ENCODE measurements around the gene SORT1. TPM values are rescaled to one million over a fixed set of nuclear protein-coding genes. Genes with fewer than 3 reads are reported as not detected.

SORT1 gene
- total RNA-seq, 4 donors from 2014 or later: 145 to 199 (median 189) TPM

- H3K9me3 ChIP-seq: no peaks in the 10 kb centered on the region
- peaks cover 0 to 56% (median 0%) of the 10 kb centered on the region in 3 donors for H3K36me3 ChIP-seq
These were observed 125.5 kb downstream of the SORT1 start for GRCh38 chr1:109272021-109272799.

DNA sequence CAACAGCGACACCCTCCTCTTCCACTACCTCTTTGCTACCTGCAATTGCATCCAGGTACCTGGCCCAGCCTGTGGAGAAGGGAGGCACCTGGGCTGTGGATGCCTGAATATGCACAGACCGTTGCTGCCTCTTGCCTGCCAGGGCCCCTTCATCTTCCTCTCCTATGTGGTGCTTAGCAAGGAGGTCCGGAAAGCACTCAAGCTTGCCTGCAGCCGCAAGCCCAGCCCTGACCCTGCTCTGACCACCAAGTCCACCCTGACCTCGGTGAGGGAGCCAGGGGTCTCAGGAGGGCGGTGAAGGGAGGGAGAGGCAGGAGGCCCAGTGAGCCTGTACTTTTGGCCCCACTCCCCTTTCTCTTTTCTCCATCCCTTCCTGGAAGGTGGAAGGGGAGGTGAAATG lies 126.3 kb downstream of the SORT1 start:
- peaks cover 0 to 42% (median 24%) of the 10 kb centered on the region in 4 donors for H3K4me1 ChIP-seq
- no peaks in the 10 kb centered on the region for H3K27me3 ChIP-seq
- TF ChIP-seq POLR2A (IDR thresholded peaks at IDR 0.05) (no peak), EP300 (IDR thresholded peaks at IDR 0.05) (no peak)
- TF ChIP-seq, protein P1, sequence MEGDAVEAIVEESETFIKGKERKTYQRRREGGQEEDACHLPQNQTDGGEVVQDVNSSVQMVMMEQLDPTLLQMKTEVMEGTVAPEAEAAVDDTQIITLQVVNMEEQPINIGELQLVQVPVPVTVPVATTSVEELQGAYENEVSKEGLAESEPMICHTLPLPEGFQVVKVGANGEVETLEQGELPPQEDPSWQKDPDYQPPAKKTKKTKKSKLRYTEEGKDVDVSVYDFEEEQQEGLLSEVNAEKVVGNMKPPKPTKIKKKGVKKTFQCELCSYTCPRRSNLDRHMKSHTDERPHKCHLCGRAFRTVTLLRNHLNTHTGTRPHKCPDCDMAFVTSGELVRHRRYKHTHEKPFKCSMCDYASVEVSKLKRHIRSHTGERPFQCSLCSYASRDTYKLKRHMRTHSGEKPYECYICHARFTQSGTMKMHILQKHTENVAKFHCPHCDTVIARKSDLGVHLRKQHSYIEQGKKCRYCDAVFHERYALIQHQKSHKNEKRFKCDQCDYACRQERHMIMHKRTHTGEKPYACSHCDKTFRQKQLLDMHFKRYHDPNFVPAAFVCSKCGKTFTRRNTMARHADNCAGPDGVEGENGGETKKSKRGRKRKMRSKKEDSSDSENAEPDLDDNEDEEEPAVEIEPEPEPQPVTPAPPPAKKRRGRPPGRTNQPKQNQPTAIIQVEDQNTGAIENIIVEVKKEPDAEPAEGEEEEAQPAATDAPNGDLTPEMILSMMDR (IDR thresholded peaks at IDR 0.05): no peak
- peaks cover 0 to 62% (median 0%) of the 10 kb centered on the region in 3 donors for H3K36me3 ChIP-seq
- H3K4me3 ChIP-seq: no peak overlapping the region
- DNase-seq (ENCODE audit: low spot score in 2 of 2): no peak
- WGBS, 2 donors: 64 to 68% methylated on average over 6 of the region's 6 CpGs
- no peaks in the 10 kb centered on the region for H3K9me3 ChIP-seq
- peak overlapping the region in 2 of 4 donors; percentile 90 to 92 for H3K27ac ChIP-seq

More at GRCh38 chr1:109272021-109272799, 125.5 kb downstream of the SORT1 start:
- Histone ChIP-seq H3K4me3 (no peak overlapping the region), H3K27ac (peak overlapping the region; percentile 35 to 92 (median 80)), H3K4me1 (peaks cover 0 to 50% (median 30%) of the 10 kb centered on the region in 4 donors), H3K27me3 (no peaks in the 10 kb centered on the region)
- TF ChIP-seq EP300 (IDR thresholded peaks at IDR 0.05): no peak
- no peak for TF ChIP-seq POLR2A (IDR thresholded peaks at IDR 0.05)
- TF ChIP-seq, protein P1 (IDR thresholded peaks at IDR 0.05): no peak
- 65 to 69% methylated on average over 11 to 12 of the region's 13 CpGs for WGBS, 2 donors
- no peak for DNase-seq (ENCODE audit: low spot score in 2 of 2)

DNA sequence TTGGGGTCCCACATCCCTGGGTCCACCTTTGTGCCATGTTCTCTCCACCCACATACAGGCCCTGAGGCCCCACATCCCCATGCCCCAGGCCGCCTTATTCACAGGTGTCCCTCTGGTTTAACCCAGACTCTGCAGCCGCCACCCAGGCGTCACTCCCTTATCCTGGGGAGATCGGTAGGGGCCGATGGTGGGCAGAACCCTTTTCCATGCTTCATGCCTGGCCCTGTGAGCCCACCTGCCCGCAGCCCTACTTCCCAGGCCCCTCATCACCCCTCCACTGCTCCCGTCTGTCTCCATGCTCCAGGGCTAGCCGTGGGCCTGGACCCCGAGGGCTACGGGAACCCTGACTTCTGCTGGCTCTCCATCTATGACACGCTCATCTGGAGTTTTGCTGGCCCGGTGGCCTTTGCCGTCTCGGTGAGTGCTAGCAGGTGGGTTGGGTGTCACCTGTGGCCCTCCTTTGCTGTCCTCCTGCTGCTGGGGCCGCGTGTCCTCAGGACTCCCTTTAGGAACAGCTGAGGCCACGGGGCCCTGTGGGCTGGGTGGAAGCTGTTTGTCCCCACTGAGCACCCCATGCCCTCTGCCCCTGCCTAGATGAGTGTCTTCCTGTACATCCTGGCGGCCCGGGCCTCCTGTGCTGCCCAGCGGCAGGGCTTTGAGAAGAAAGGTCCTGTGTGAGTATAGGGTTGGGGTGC lies 126.9 kb downstream of the SORT1 start:
- Histone ChIP-seq H3K27me3 (no peaks in the 10 kb centered on the region), H3K36me3 (peaks cover 0 to 67% (median 0%) of the 10 kb centered on the region in 3 donors), H3K27ac (peak overlapping the region in 1 of 4 donors; percentile 90), H3K4me3 (no peak overlapping the region), H3K4me1 (peaks cover 0 to 35% (median 20%) of the 10 kb centered on the region in 4 donors), H3K9me3 (no peaks in the 10 kb centered on the region)
- DNase-seq (ENCODE audit: low spot score in 2 of 2): no peak
- TF ChIP-seq EP300 (IDR thresholded peaks at IDR 0.05) (no peak), POLR2A (IDR thresholded peaks at IDR 0.05) (no peak)
- TF ChIP-seq, protein P1 (IDR thresholded peaks at IDR 0.05): no peak
- 91 to 92% methylated on average over 18 to 20 of the region's 20 CpGs for WGBS, 2 donors

GRCh38 chr1:109269981-109270622 lies 127.6 kb downstream of the SORT1 start:
- Histone ChIP-seq H3K9me3 (no peaks in the 10 kb centered on the region), H3K27me3 (no peaks in the 10 kb centered on the region), H3K27ac (peak overlapping the region in 1 of 4 donors; percentile 66), H3K36me3 (peaks cover 0 to 73% (median 0%) of the 10 kb centered on the region in 3 donors), H3K4me3 (no peak overlapping the region), H3K4me1 (peaks cover 0 to 29% (median 15%) of the 10 kb centered on the region in 4 donors)
- 91 to 94% methylated on average over 17 of the region's 17 CpGs for WGBS, 2 donors
- DNase-seq (ENCODE audit: low spot score in 2 of 2): no peak
- TF ChIP-seq, protein P1 (IDR thresholded peaks at IDR 0.05): no peak
- TF ChIP-seq POLR2A (IDR thresholded peaks at IDR 0.05): no peak
- TF ChIP-seq EP300 (IDR thresholded peaks at IDR 0.05): no peak
